ENCODE measurements around the gene BBOF1.

GRCh38 chr14:74080820-74081460 is 61.8 kb downstream of the BBOF1 start:
- TF ChIP-seq, protein P1, sequence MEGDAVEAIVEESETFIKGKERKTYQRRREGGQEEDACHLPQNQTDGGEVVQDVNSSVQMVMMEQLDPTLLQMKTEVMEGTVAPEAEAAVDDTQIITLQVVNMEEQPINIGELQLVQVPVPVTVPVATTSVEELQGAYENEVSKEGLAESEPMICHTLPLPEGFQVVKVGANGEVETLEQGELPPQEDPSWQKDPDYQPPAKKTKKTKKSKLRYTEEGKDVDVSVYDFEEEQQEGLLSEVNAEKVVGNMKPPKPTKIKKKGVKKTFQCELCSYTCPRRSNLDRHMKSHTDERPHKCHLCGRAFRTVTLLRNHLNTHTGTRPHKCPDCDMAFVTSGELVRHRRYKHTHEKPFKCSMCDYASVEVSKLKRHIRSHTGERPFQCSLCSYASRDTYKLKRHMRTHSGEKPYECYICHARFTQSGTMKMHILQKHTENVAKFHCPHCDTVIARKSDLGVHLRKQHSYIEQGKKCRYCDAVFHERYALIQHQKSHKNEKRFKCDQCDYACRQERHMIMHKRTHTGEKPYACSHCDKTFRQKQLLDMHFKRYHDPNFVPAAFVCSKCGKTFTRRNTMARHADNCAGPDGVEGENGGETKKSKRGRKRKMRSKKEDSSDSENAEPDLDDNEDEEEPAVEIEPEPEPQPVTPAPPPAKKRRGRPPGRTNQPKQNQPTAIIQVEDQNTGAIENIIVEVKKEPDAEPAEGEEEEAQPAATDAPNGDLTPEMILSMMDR (IDR thresholded peaks at IDR 0.05 in 2 of 3, conservative IDR thresholded peaks at IDR 0.05 in 1 of 3; ENCODE audit: borderline replicate concordance in 1 of 3, insufficient read depth in 1 of 3, low read depth in 2 of 3, low read length in 2 of 3) = no peak
- no peak for TF ChIP-seq EZH2 (IDR thresholded peaks at IDR 0.05)
- TF ChIP-seq YY1 (IDR thresholded peaks at IDR 0.05; ENCODE audit: extremely low read depth, insufficient replicate concordance, low read depth, low read length) = no peak
- TF ChIP-seq MAX (IDR thresholded peaks at IDR 0.05) = no peak
- no peak for TF ChIP-seq CEBPB (IDR thresholded peaks at IDR 0.05; ENCODE audit: low read depth)
- no peak for TF ChIP-seq SP1 (IDR thresholded peaks at IDR 0.05; ENCODE audit: low read depth)
- no peak for TF ChIP-seq RAD21 (IDR thresholded peaks at IDR 0.05; ENCODE audit: low read depth)
- TF ChIP-seq, protein P2, sequence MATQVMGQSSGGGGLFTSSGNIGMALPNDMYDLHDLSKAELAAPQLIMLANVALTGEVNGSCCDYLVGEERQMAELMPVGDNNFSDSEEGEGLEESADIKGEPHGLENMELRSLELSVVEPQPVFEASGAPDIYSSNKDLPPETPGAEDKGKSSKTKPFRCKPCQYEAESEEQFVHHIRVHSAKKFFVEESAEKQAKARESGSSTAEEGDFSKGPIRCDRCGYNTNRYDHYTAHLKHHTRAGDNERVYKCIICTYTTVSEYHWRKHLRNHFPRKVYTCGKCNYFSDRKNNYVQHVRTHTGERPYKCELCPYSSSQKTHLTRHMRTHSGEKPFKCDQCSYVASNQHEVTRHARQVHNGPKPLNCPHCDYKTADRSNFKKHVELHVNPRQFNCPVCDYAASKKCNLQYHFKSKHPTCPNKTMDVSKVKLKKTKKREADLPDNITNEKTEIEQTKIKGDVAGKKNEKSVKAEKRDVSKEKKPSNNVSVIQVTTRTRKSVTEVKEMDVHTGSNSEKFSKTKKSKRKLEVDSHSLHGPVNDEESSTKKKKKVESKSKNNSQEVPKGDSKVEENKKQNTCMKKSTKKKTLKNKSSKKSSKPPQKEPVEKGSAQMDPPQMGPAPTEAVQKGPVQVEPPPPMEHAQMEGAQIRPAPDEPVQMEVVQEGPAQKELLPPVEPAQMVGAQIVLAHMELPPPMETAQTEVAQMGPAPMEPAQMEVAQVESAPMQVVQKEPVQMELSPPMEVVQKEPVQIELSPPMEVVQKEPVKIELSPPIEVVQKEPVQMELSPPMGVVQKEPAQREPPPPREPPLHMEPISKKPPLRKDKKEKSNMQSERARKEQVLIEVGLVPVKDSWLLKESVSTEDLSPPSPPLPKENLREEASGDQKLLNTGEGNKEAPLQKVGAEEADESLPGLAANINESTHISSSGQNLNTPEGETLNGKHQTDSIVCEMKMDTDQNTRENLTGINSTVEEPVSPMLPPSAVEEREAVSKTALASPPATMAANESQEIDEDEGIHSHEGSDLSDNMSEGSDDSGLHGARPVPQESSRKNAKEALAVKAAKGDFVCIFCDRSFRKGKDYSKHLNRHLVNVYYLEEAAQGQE (IDR thresholded peaks at IDR 0.05; ENCODE audit: low read depth) = no peak
- no peak for TF ChIP-seq CBX3 (IDR thresholded peaks at IDR 0.05; ENCODE audit: low read depth)
- TF ChIP-seq JUND (IDR thresholded peaks at IDR 0.05) = no peak
- TF ChIP-seq ZFX (IDR thresholded peaks at IDR 0.05) = no peak
- TF ChIP-seq POLR2A (IDR thresholded peaks at IDR 0.05; ENCODE audit: borderline replicate concordance, extremely low read depth, insufficient read depth, insufficient read length) = no peak
